ENCODE data around the gene SHFL.
A peak's percentile ranks its signal among the peaks of the same experiment; 100 is the strongest.

The SHFL gene

GRCh38 chr19:10088949-10089554, 2.9 kb downstream of the SHFL start:
- DNase-seq = no peak

- no peak for DNase-seq
Observed at GRCh38 chr19:10089801-10090375, 3.8 kb downstream of the SHFL start.

- no peak for DNase-seq
Observed at GRCh38 chr19:10091370-10091687, 5.2 kb downstream of the SHFL start.

GRCh38 chr19:10091895-10092641, 6.0 kb downstream of the SHFL start:
- no peak for DNase-seq

GRCh38 chr19:10092648-10093294, 6.7 kb downstream of the SHFL start:
- DNase-seq = no peak

GRCh38 chr19:10093295-10094186, 7.4 kb downstream of the SHFL start:
- no peak for DNase-seq

- no peak for DNase-seq
Observed at GRCh38 chr19:10095622-10095947, 9.5 kb downstream of the SHFL start.

- peak; percentile 57 for DNase-seq
Observed at GRCh38 chr19:10095948-10096614, 10.0 kb downstream of the SHFL start.

GRCh38 chr19:10096615-10096963, 10.5 kb downstream of the SHFL start:
- DNase-seq = no peak

GRCh38 chr19:10100163-10100785, 14.2 kb downstream of the SHFL start:
- DNase-seq = no peak

GRCh38 chr19:10102787-10103236, 16.7 kb downstream of the SHFL start:
- DNase-seq = no peak

- DNase-seq = no peak
Observed at GRCh38 chr19:10104130-10104513, 18.0 kb downstream of the SHFL start.

- no peak for DNase-seq
Observed at GRCh38 chr19:10104665-10105508, 18.8 kb downstream of the SHFL start.

GRCh38 chr19:10105509-10106099, 19.5 kb downstream of the SHFL start:
- no peak for DNase-seq

- peak; percentile 95 for DNase-seq
Observed at GRCh38 chr19:10106100-10106936, 20.2 kb downstream of the SHFL start, which contains the start of gene PPAN. TSS of gene PPAN (plus strand) at chr19:10106362. CDS start at chr19:10106395, 33 bp downstream.

GRCh38 chr19:10107254-10107653, 21.1 kb downstream of the SHFL start:
- DNase-seq = no peak

- no peak for DNase-seq
Observed at GRCh38 chr19:10107817-10108367, 21.8 kb downstream of the SHFL start.

GRCh38 chr19:10109528-10109927, 23.4 kb downstream of the SHFL start:
- DNase-seq = no peak

All from NCI-H1694 (cell line).